Aorta (tissue), 5 donors: ENCODE data around the gene OLIG1. TPM values are rescaled to one million over a fixed set of nuclear protein-coding genes. Genes with fewer than 3 reads are reported as not detected.
A peak's percentile ranks its signal among the peaks of the same experiment; 100 is the strongest.

ENCODE experiments used
- ATAC-seq: fragments of 200-7000 bp; cut with Tn5 transposase; one replicate; pipeline ENCODE4 v1.9.1; 2022; ENCODE audit warnings: moderate library complexity; ENCODE audit not compliant: low FRiP score
- DNase-seq, 2 donors: peaks; one replicate each; pipeline ENCODE4 v3.0.0-alpha.2; 2020
- H3K27ac ChIP-seq, 2 donors: one replicate each; pipeline ENCODE4 v1.5.1; 2013; ENCODE audit warnings: low read length in 2 of 2, mild to moderate bottlenecking in 2 of 2, moderate library complexity in 2 of 2, control low read depth in 1 of 2, inconsistent platforms in 1 of 2, low read depth in 1 of 2
- H3K27me3 ChIP-seq, 2 donors: one replicate each; pipeline ENCODE4 v1.6.1; 2013; ENCODE audit warnings: control low read depth in 1 of 2, low read length in 1 of 2, mild to moderate bottlenecking in 1 of 2, moderate library complexity in 1 of 2; ENCODE audit not compliant: insufficient read depth in 2 of 2, control insufficient read depth in 1 of 2
- H3K36me3 ChIP-seq, 2 donors: one replicate each; pipeline ENCODE4 v1.6.1; 2013; ENCODE audit warnings: control low read depth in 1 of 2, low read length in 1 of 2, mild to moderate bottlenecking in 1 of 2; ENCODE audit not compliant: insufficient read depth in 2 of 2, control insufficient read depth in 1 of 2
- H3K4me1 ChIP-seq, 2 donors: one replicate each; pipeline ENCODE4 v1.6.1; 2013; ENCODE audit warnings: low read length in 2 of 2, control low read depth in 1 of 2, mild to moderate bottlenecking in 1 of 2, moderate library complexity in 1 of 2; ENCODE audit not compliant: insufficient read depth in 2 of 2, control insufficient read depth in 1 of 2
- H3K4me3 ChIP-seq, 2 donors: one replicate each; pipeline ENCODE4 v1.5.1; 2013; ENCODE audit warnings: low read length in 2 of 2, control low read depth in 1 of 2, mild to moderate bottlenecking in 1 of 2
- H3K9me3 ChIP-seq: one replicate; pipeline ENCODE4 v1.6.1; 2013; ENCODE audit warnings: mild to moderate bottlenecking, low read length; ENCODE audit not compliant: control insufficient read depth
- WGBS, 2 donors: extraction: QIAGEN DNeasy Blood & Tissue Kit; methylation state at CpG; one replicate each; pipeline ENCODE4 v1.1.7; 2013; 5-methylcytosine and 5-hydroxymethylcytosine counted together
- intact Hi-C, 2 donors: fragments of 100-400 bp; cut with DNase I; formaldehyde crosslinking; loops; one replicate each; pipeline versions ENCODE4 v1.14.2 to v1.15.0; 2022
- polyA plus RNA-seq, 2 donors: library from polyadenylated mRNA; stranded (reverse); fragments of 200-250 nt; gene quantifications; one replicate each; pipeline ENCODE4 v1.2.3, GENCODE V29; 2013
- total RNA-seq, 2 donors: library from RNA; stranded (reverse); fragmentation: NEBNext Ultra II Directional; extraction: Animal tissue kit (Norgen Biotek cat#: 25700); gene quantifications; one replicate each; pipeline ENCODE4 v1.2.1, GENCODE V29; 2021
- donor health status: healthy with polysubstance abuse.
- donor health status: Bipolar disorder and iron deficiency.
- donor health status: DM: no; HTN: no; CAD: no.
- donor health status: DM: no; HTN: no; CAD: no.
- donor health status: DM: yes; HTN: yes; CAD: no.

OLIG1 gene
- total and polyA plus RNA-seq, 4 donors: not detected

DNA sequence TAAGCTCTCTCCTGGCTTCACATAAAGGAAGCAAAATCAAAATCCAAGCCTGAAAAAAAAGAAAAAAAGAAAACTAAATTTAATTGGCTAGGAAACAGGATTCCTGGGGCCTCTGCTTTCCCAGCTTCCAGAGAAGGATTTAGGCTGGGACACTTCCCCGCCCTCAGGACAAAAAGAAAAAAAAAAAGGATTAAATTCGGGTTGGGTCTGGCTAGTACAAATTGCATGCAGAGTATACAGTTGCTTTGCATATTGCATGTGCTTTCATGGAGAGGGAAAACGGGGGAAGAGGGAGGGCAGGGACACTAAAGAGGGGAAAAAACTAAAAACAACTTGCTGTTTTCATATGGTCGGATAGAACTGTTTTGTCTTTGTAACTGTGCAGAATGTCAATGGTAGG lies 42.7 kb downstream of the OLIG1 start:
- Histone ChIP-seq H3K4me3 (no peak overlapping the region), H3K27ac (no peak overlapping the region), H3K27me3 (peaks cover 2 to 3% of the 10 kb centered on the region in 2 donors), H3K4me1 (no peaks in the 10 kb centered on the region), H3K36me3 (no peaks in the 10 kb centered on the region), H3K9me3 (no peaks in the 10 kb centered on the region)
- DNase-seq: no peak
- WGBS, 2 donors: 22 to 25% methylated on average over 4 of the region's 4 CpGs
- ATAC-seq: no peak
- intact Hi-C loops: no loop called here

DNA sequence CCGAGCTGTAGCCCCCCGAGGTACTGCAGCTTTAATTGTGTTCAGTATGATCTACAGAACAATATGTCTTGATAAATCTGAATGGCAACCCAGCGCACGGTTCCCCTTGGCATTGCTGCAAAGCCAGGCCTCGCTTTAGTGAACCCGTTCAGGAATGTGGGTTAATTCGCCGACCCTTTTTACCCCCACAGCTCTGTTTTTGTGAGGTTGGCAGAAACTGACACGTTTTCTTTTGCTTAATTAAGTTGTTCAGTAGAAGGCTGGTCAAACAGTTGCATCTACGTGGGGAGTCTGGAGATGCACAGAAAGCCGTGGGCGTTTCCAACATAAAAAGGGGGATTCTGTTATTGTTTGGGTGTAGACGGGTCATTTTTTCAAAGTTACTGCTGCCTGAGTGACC lies 43.2 kb downstream of the OLIG1 start:
- Histone ChIP-seq H3K9me3 (no peaks in the 10 kb centered on the region), H3K27me3 (peaks cover 2 to 3% of the 10 kb centered on the region in 2 donors), H3K27ac (no peak overlapping the region), H3K4me3 (no peak overlapping the region), H3K36me3 (no peaks in the 10 kb centered on the region), H3K4me1 (no peaks in the 10 kb centered on the region)
- WGBS, 2 donors: 30 to 37% methylated on average over 13 of the region's 13 CpGs
- DNase-seq (no peak), ATAC-seq (no peak)
- intact Hi-C loops: no loop called here

DNA sequence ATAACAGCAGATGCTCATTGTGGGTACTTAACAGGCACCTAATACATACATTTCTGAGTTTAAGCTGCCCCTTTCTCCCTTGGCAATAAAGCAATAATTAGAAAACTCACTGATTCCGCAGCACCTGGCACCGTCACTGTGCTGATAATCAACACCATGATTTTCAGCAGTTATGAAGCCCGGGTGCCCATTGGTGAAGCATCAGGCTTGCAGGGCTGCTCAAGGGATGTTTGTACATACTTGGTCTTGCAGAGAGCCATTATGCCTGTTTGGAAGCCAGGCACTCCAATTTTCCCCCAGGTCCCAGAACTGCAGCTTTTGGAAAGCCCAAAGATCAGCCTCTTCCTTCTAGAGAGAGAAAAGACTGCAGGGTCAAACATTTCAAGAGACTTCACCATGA lies 44.3 kb downstream of the OLIG1 start:
- intact Hi-C loops: no loop called here
- 94 to 95% methylated on average over 3 of the region's 3 CpGs for WGBS, 2 donors
- H3K27me3 ChIP-seq: peaks cover 2 to 3% of the 10 kb centered on the region in 2 donors
- H3K27ac ChIP-seq: no peak overlapping the region
- H3K36me3 ChIP-seq: no peaks in the 10 kb centered on the region
- ATAC-seq: no peak
- H3K4me1 ChIP-seq: no peaks in the 10 kb centered on the region
- no peak overlapping the region for H3K4me3 ChIP-seq
- DNase-seq: no peak
- no peaks in the 10 kb centered on the region for H3K9me3 ChIP-seq

DNA sequence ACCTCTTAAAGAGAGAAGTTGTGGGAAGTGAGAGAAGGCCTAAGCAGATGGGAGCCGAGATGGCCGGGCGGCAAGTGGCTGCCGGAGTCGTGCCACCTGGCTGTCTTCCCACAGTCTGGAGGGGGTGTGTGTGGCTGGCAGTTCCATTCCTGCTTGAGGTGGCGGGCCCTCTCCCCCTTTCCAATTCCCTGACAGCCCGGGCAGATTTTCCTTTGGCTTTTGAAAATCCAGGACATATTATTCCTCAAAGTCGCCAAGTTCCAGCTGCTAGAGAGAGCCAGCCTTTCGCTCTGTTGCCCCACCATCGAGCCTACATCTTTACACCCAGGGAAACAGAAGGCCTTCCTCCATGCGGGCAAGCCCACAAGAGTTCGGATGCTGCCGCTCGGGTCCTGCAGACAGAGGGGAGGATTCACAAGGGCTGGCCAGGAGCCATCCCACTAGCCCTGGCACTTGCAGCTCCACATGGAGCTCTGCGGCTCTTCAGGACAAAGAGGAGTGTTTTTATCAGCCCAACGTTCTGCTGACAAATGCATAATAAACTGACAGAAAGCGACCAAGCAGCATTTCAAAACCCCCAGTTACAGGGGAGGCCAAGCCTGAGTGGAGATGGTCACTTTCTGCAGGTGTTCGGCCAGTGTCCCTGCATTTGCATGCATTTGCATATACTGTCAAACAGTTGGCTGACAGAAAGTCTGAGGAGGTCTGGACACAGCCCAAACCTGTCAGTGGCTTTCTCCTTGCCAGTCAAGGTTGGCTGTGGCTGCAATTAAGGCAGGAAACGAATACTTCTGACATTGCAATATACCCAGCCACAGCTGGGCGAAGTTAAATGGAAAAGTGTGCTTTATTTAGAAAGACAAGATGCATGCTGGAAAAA lies 45.9 kb downstream of the OLIG1 start:
- no peaks in the 10 kb centered on the region for H3K9me3 ChIP-seq
- intact Hi-C loops: no loop called here
- 62 to 64% methylated on average over 20 of the region's 20 CpGs for WGBS, 2 donors
- H3K27ac ChIP-seq: no peak overlapping the region
- no peak for ATAC-seq
- DNase-seq: peak in 1 of 2 donors; percentile 49
- no peaks in the 10 kb centered on the region for H3K4me1 ChIP-seq
- H3K36me3 ChIP-seq: no peaks in the 10 kb centered on the region
- no peak overlapping the region for H3K4me3 ChIP-seq
- peaks cover 0 to 2% of the 10 kb centered on the region in 2 donors for H3K27me3 ChIP-seq

DNA sequence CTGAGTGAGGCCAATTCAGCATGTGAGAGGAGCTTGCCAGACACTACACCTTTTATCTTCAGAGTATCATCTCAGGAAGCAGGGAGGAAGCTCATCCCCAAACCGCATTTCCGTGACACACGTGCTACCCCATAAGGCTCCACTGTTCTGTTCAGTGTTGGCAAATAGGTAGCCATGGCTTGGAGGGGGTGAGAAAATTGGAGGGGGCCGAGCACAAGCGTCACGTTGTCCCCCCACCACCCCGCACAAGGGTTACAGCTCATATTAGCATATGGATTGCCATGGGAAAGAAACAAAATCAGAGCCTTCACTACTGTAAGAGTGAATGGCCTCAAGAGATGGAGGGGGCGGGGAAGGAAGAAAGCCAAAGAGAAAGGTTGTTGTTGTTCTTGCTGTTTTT lies 46.7 kb downstream of the OLIG1 start:
- H3K27ac ChIP-seq: no peak overlapping the region
- no peaks in the 10 kb centered on the region for H3K36me3 ChIP-seq
- intact Hi-C loops: no loop called here
- no peak for ATAC-seq
- no peaks in the 10 kb centered on the region for H3K4me1 ChIP-seq
- 44 to 49% methylated on average over 8 of the region's 8 CpGs for WGBS, 2 donors
- no peak overlapping the region for H3K4me3 ChIP-seq
- DNase-seq: peak in 1 of 2 donors; percentile 17
- H3K27me3 ChIP-seq: peaks cover 0 to 2% of the 10 kb centered on the region in 2 donors
- no peaks in the 10 kb centered on the region for H3K9me3 ChIP-seq

DNA sequence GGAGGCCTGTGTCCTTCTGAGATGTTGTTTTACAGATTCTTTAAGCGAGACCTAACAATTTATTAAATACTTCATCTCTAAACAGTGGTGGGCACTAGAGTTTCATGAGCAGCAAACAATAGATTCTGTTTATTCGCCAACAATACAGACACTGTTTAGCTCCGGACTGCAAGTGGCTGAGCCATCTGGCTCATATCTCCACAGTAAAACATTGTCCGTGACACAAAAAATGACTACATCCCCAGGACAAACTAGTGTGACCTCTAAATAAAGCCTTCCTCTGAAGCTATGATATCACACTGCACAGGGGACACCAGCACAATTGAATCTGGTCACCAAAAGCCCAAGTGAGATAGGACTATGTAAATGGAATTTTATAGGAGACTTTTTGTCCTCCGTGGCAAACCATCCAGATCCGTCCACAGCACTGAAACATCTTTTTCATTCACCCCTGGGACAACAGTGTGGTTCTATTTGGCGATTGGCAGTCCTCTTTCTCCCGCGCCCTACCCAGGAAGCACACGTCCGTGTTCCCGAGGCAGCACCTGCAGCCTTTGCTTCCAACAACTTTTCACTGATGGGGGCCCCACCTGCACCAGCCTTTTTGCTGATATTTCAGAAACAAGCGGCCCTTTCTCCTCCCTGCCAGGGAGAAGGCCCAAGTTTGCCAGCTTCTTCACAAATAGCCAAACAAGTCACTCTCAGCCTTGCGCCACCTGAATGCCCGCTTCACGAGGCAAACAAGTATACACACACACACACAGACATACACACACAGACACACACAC lies 47.4 kb downstream of the OLIG1 start:
- H3K27me3 ChIP-seq: peaks cover 0 to 2% of the 10 kb centered on the region in 2 donors
- no peaks in the 10 kb centered on the region for H3K9me3 ChIP-seq
- no peaks in the 10 kb centered on the region for H3K36me3 ChIP-seq
- H3K4me3 ChIP-seq: no peak overlapping the region
- intact Hi-C loops: no loop called here
- no peaks in the 10 kb centered on the region for H3K4me1 ChIP-seq
- peak in 1 of 2 donors; percentile 24 for DNase-seq
- no peak overlapping the region for H3K27ac ChIP-seq
- 70 to 72% methylated on average over 16 of the region's 16 CpGs for WGBS, 2 donors
- no peak for ATAC-seq

Other genes with a start within 250 kb of the OLIG1 start
- not detected for gene OLIG2, start 44.2 kb upstream of the OLIG1 start, total RNA-seq
- gene OLIG2, start 44.2 kb upstream of the OLIG1 start, polyA plus RNA-seq: not detected
- gene IFNAR2, start 159.8 kb downstream of the OLIG1 start, total RNA-seq: 10 to 100 TPM; 33.0 to 45.1 TPM
- gene IFNAR2, start 159.8 kb downstream of the OLIG1 start, polyA plus RNA-seq: 10 to 100 TPM; 16.8 to 23.1 TPM
- gene IL10RB, start 196.2 kb downstream of the OLIG1 start, total RNA-seq: 10 to 100 TPM; 19.4 to 28.4 TPM
- gene IL10RB, start 196.2 kb downstream of the OLIG1 start, polyA plus RNA-seq: 10 to 100 TPM; 11.6 to 16.2 TPM